KOPT-K1 (cell line): ENCODE results near the gene ZNF207.
"Not testable (repeated sequence)": the region's sequence is repeated elsewhere in the genome, so short reads cannot be mapped to it uniquely, and the experiment has no call there.

Source experiments
- H3K27ac ChIP-seq: fragments of 200-600 bp; sonication (generic); 2 replicates; pipeline ENCODE4 v1.5.1; 2016; ENCODE audit warnings: antibody characterized with exemption, mild to moderate bottlenecking, low read depth, low read length; ENCODE audit not compliant: poor library complexity, severe bottlenecking
- H3K36me3 ChIP-seq: fragments of 200-600 bp; sonication (generic); 2 replicates; pipeline ENCODE4 v1.5.1; 2017; ENCODE audit warnings: antibody characterized with exemption, mild to moderate bottlenecking, low read length, moderate library complexity; ENCODE audit not compliant: insufficient read depth
- H3K9me3 ChIP-seq: fragments of 200-600 bp; sonication (generic); 2 replicates; pipeline ENCODE4 v1.5.1; 2017; ENCODE audit warnings: antibody characterized with exemption, low read length, mild to moderate bottlenecking; ENCODE audit not compliant: insufficient read depth, poor library complexity, severe bottlenecking

ZNF207 gene

GRCh38 chr17:32350666-32351418 lies 885 bp downstream of the ZNF207 start:
- Histone ChIP-seq H3K36me3 (peaks cover 45% of the 10 kb centered on the region), H3K27ac (peak overlapping the region; percentile 93), H3K9me3 (no peaks in the 10 kb centered on the region)

- not testable (repeated sequence) for H3K9me3 ChIP-seq, H3K27ac ChIP-seq
- peaks cover 64% of the 10 kb centered on the region for H3K36me3 ChIP-seq
Observed at GRCh38 chr17:32352734-32353133, 2.8 kb downstream of the ZNF207 start.

- H3K27ac ChIP-seq, result no peak overlapping the region
- peaks cover 94% of the 10 kb centered on the region for H3K36me3 ChIP-seq
- no peaks in the 10 kb centered on the region for H3K9me3 ChIP-seq
Observed at GRCh38 chr17:32355649-32356377, 5.9 kb downstream of the ZNF207 start.

GRCh38 chr17:32356378-32356743 lies 6.4 kb downstream of the ZNF207 start:
- Histone ChIP-seq H3K9me3 (no peaks in the 10 kb centered on the region), H3K27ac (no peak overlapping the region), H3K36me3 (peaks cover 97% of the 10 kb centered on the region)

- no peak overlapping the region for H3K27ac ChIP-seq
- H3K9me3 ChIP-seq, result no peaks in the 10 kb centered on the region
- H3K36me3 ChIP-seq, result peaks cover 97% of the 10 kb centered on the region
Observed at GRCh38 chr17:32356750-32357149, 6.8 kb downstream of the ZNF207 start.

GRCh38 chr17:32357615-32358014 lies 7.7 kb downstream of the ZNF207 start:
- H3K36me3 ChIP-seq, result peaks cover 97% of the 10 kb centered on the region
- H3K27ac ChIP-seq, result no peak overlapping the region
- H3K9me3 ChIP-seq, result no peaks in the 10 kb centered on the region

- no peaks in the 10 kb centered on the region for H3K9me3 ChIP-seq
- peaks cover 99% of the 10 kb centered on the region for H3K36me3 ChIP-seq
- H3K27ac ChIP-seq, result no peak overlapping the region
Observed at GRCh38 chr17:32361270-32361669, 11.3 kb downstream of the ZNF207 start.

GRCh38 chr17:32370426-32370825 lies 20.5 kb downstream of the ZNF207 start:
- H3K36me3 ChIP-seq, result peaks cover 100% of the 10 kb centered on the region

GRCh38 chr17:32382526-32383223 lies 32.7 kb downstream of the ZNF207 start:
- no peaks in the 10 kb centered on the region for H3K9me3 ChIP-seq
- H3K27ac ChIP-seq, result no peak overlapping the region
- H3K36me3 ChIP-seq, result peaks cover 84% of the 10 kb centered on the region

More at GRCh38 chr17:32370426-32370825, 20.5 kb downstream of the ZNF207 start:
- H3K27ac ChIP-seq, result no peak overlapping the region
- H3K9me3 ChIP-seq, result no peaks in the 10 kb centered on the region

GRCh38 chr17:32383926-32384434 lies 34.0 kb downstream of the ZNF207 start:
- no peak overlapping the region for H3K27ac ChIP-seq
- peaks cover 84% of the 10 kb centered on the region for H3K36me3 ChIP-seq
- H3K9me3 ChIP-seq, result no peaks in the 10 kb centered on the region

- no peaks in the 10 kb centered on the region for H3K9me3 ChIP-seq
- H3K27ac ChIP-seq, result no peak overlapping the region
- H3K36me3 ChIP-seq, result peaks cover 78% of the 10 kb centered on the region
Observed at GRCh38 chr17:32385121-32385520, 35.2 kb downstream of the ZNF207 start.

- Histone ChIP-seq H3K9me3 (no peaks in the 10 kb centered on the region), H3K27ac (no peak overlapping the region), H3K36me3 (peaks cover 69% of the 10 kb centered on the region)
Observed at GRCh38 chr17:32385971-32386370, 36.0 kb downstream of the ZNF207 start.

GRCh38 chr17:32386844-32387243 lies 36.9 kb downstream of the ZNF207 start:
- H3K36me3 ChIP-seq, result peaks cover 61% of the 10 kb centered on the region
- H3K27ac ChIP-seq, result no peak overlapping the region
- H3K9me3 ChIP-seq, result no peaks in the 10 kb centered on the region

- H3K27ac ChIP-seq, H3K9me3 ChIP-seq: not testable (repeated sequence)
- peaks cover 48% of the 10 kb centered on the region for H3K36me3 ChIP-seq
Observed at GRCh38 chr17:32388128-32388527, 38.2 kb downstream of the ZNF207 start.
